ENCODE results near the gene PIGU. TPM values are rescaled to one million over a fixed set of nuclear protein-coding genes. Genes with fewer than 3 reads are reported as not detected.

The PIGU gene
- total RNA-seq, 2 experiments from 2014 or later = 16.6 to 27.9 TPM

- peak overlapping the region; percentile 74 for H3K4me3 ChIP-seq (ENCODE audit: low read depth, low read length, poor library complexity, severe bottlenecking)
- H3K27ac ChIP-seq (ENCODE audit: low read depth, low read length, poor library complexity, severe bottlenecking) = no peak overlapping the region
- ChIA-PET CTCF (ENCODE audit: unreplicated experiment) (interaction anchor here (1.1 kb wide), 1 partner anchor 172 kb away, joined by 3 read pairs; no protein-coding TSS in a partner anchor), POLR2A (interaction anchor here (0.6 to 1.2 kb wide), 3 partner anchors 171 to 902 kb away, joined by 3 to 4 read pairs (median 3); no protein-coding TSS in a partner anchor)
- intact Hi-C loops (cut with micrococcal nuclease; ENCODE audit: unreplicated experiment) = loop anchor here (1.0 to 2.0 kb wide), 2 partner anchors 170 to 396 kb away; no protein-coding TSS in a partner anchor
- no peaks in the 10 kb centered on the region for H3K36me3 ChIP-seq (ENCODE audit: insufficient read depth, low read length)
- H3K4me1 ChIP-seq (ENCODE audit: insufficient read depth, low read length, poor library complexity, severe bottlenecking) = peaks cover 18% of the 10 kb centered on the region
- H3K9me2 ChIP-seq (ENCODE audit: insufficient read depth, low read length) = no peaks in the 10 kb centered on the region
- TF ChIP-seq EZH2phosphoT487 (IDR thresholded peaks at IDR 0.05; ENCODE audit: borderline replicate concordance, low read depth, low read length) = no peak
- peak; percentile 87 for TF ChIP-seq CTCF (conservative IDR thresholded peaks at IDR 0.05; ENCODE audit: low read length)
- no peaks in the 10 kb centered on the region for H3K79me2 ChIP-seq (ENCODE audit: insufficient read depth, low read depth, low read length)
- H3K9me3 ChIP-seq (ENCODE audit: low read length) = no peaks in the 10 kb centered on the region
- no TSS peak for BruUV-seq (replicated peaks)
- H2AFZ ChIP-seq (ENCODE audit: low read length) = peak overlapping the region; percentile 89; the same call in 1 of the 2 replicates
- DNase-seq (ENCODE audit: low spot score) = peak; percentile 60
- H3K4me2 ChIP-seq (ENCODE audit: low read length) = peak overlapping the region; percentile 85
- no peaks in the 10 kb centered on the region for H4K20me1 ChIP-seq (ENCODE audit: insufficient read depth, low read length)
Observed at GRCh38 chr20:34708621-34709043, 31.7 kb upstream of the PIGU start.

GRCh38 chr20:34706912-34707784, 30.3 kb upstream of the PIGU start:
- H2AFZ ChIP-seq (ENCODE audit: low read length) = no peak overlapping the region
- no peaks in the 10 kb centered on the region for H3K36me3 ChIP-seq (ENCODE audit: insufficient read depth, low read length)
- H3K79me2 ChIP-seq (ENCODE audit: insufficient read depth, low read depth, low read length) = no peaks in the 10 kb centered on the region
- TF ChIP-seq CTCF (conservative IDR thresholded peaks at IDR 0.05; ENCODE audit: low read length) = no peak
- TF ChIP-seq EZH2phosphoT487 (IDR thresholded peaks at IDR 0.05; ENCODE audit: borderline replicate concordance, low read depth, low read length) = no peak
- no peaks in the 10 kb centered on the region for H3K9me2 ChIP-seq (ENCODE audit: insufficient read depth, low read length)
- H3K4me2 ChIP-seq (ENCODE audit: low read length) = no peak overlapping the region
- no peaks in the 10 kb centered on the region for H4K20me1 ChIP-seq (ENCODE audit: insufficient read depth, low read length)
- ChIA-PET POLR2A (interaction anchor here (1.1 to 1.2 kb wide), 2 partner anchors 170 to 191 kb away, joined by 3 to 4 read pairs; no protein-coding TSS in a partner anchor), CTCF (ENCODE audit: unreplicated experiment) (interaction anchor here (1.1 kb wide), 1 partner anchor 170 kb away, joined by 3 read pairs; no protein-coding TSS in a partner anchor)
- no TSS peak for BruUV-seq (replicated peaks)
- intact Hi-C loops (cut with micrococcal nuclease; ENCODE audit: unreplicated experiment) = no loop called here
- DNase-seq (ENCODE audit: low spot score) = no peak
- peaks cover 22% of the 10 kb centered on the region for H3K4me1 ChIP-seq (ENCODE audit: insufficient read depth, low read length, poor library complexity, severe bottlenecking)
- no peaks in the 10 kb centered on the region for H3K9me3 ChIP-seq (ENCODE audit: low read length)
- H3K4me3 ChIP-seq (ENCODE audit: low read depth, low read length, poor library complexity, severe bottlenecking) = no peak overlapping the region
- no peak overlapping the region for H3K27ac ChIP-seq (ENCODE audit: low read depth, low read length, poor library complexity, severe bottlenecking)

All from OCI-LY7 (cell line).